Effector memory CD4-positive, alpha-beta T cell (primary cell): ENCODE data around the gene TSBP1.

Experiments
- DNase-seq, 3 donors: peaks; one replicate each; pipeline ENCODE4 v3.0.0-alpha.2; 2020
- H3K27ac ChIP-seq: 2 replicates; pipeline ENCODE4 v1.7.0; 2013; ENCODE audit warnings: mild to moderate bottlenecking, low read length, moderate library complexity; ENCODE audit not compliant: insufficient read depth, poor library complexity, severe bottlenecking
- H3K27me3 ChIP-seq: replicated peaks from 2 replicates; pipeline ENCODE4 v1.7.0; 2013; ENCODE audit warnings: mild to moderate bottlenecking, low read length; ENCODE audit not compliant: insufficient read depth, control insufficient read depth, poor library complexity, severe bottlenecking
- H3K36me3 ChIP-seq: 2 replicates; pipeline ENCODE4 v1.7.0; 2013; ENCODE audit warnings: mild to moderate bottlenecking, low read length, moderate library complexity; ENCODE audit not compliant: control insufficient read depth, insufficient read depth
- H3K4me1 ChIP-seq: 2 replicates; pipeline ENCODE4 v1.7.0; 2013; ENCODE audit warnings: low read length, mild to moderate bottlenecking; ENCODE audit not compliant: control insufficient read depth, insufficient read depth, poor library complexity, severe bottlenecking
- H3K4me3 ChIP-seq: 2 replicates; pipeline ENCODE4 v1.7.0; 2013; ENCODE audit warnings: low read length, low read depth, mild to moderate bottlenecking; ENCODE audit not compliant: insufficient read depth, poor library complexity, severe bottlenecking
- H3K9me3 ChIP-seq: 2 replicates; pipeline ENCODE4 v1.7.0; 2013; ENCODE audit warnings: mild to moderate bottlenecking, low read length, moderate library complexity; ENCODE audit not compliant: control insufficient read depth
- total RNA-seq, 3 donors: gene quantifications; one replicate each; lab custom pipeline; 2026; lab: John Stamatoyannopoulos, UW

Gene TSBP1, protein sequence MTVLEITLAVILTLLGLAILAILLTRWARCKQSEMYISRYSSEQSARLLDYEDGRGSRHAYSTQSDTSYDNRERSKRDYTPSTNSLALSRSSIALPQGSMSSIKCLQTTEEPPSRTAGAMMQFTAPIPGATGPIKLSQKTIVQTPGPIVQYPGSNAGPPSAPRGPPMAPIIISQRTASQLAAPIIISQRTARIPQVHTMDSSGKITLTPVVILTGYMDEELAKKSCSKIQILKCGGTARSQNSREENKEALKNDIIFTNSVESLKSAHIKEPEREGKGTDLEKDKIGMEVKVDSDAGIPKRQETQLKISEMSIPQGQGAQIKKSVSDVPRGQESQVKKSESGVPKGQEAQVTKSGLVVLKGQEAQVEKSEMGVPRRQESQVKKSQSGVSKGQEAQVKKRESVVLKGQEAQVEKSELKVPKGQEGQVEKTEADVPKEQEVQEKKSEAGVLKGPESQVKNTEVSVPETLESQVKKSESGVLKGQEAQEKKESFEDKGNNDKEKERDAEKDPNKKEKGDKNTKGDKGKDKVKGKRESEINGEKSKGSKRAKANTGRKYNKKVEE
- 0 reads per million in 3 donors for total RNA-seq

GRCh38 chr6:32371803-32372202, at the start of gene TSBP1:
Gene TSBP1 (minus strand): TSS chr6:32371903. CDS start chr6:32371706, 197 bp downstream.
- H3K36me3 ChIP-seq, result no peaks in the 10 kb centered on the region
- H3K27ac ChIP-seq, result no peak within 1 kb of the TSS
- no peak for DNase-seq
- peaks cover 4% of the 10 kb centered on the region for H3K27me3 ChIP-seq
- H3K4me1 ChIP-seq, result no peaks in the 10 kb centered on the region
- H3K9me3 ChIP-seq, result no peaks in the 10 kb centered on the region
- H3K4me3 ChIP-seq, result no peak within 1 kb of the TSS

DNA sequence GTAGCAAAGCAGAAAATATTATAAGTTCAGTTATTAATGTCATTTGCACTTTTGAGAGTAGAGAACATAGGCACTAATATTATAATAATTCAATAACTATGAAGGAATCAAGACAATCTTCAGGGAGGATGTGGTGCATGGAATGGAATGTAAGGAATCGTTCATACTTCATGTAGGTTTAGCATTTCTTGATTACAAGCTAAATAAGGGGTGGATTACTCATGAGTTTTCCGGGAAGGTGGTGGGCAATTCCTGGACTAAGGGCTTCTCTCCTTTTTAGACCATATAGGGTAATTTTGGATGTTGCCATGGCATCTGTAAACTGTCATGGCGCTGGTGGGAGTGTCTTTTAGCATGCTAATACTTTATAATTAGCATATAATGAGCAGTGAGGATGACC, 44.3 kb upstream of the TSBP1 start:
- Histone ChIP-seq H3K36me3 (no peaks in the 10 kb centered on the region), H3K27ac (no peak overlapping the region), H3K27me3 (peaks cover 2% of the 10 kb centered on the region), H3K4me3 (no peak overlapping the region), H3K4me1 (peaks cover 10% of the 10 kb centered on the region), H3K9me3 (no peaks in the 10 kb centered on the region)
- no peak for DNase-seq

GRCh38 chr6:32415521-32416019, 43.9 kb upstream of the TSBP1 start:
- DNase-seq, result peak; percentile 54 to 60 (median 54)
- Histone ChIP-seq H3K27me3 (peaks cover 2% of the 10 kb centered on the region), H3K9me3 (no peaks in the 10 kb centered on the region), H3K4me1 (peaks cover 10% of the 10 kb centered on the region), H3K36me3 (no peaks in the 10 kb centered on the region), H3K27ac (no peak overlapping the region), H3K4me3 (no peak overlapping the region)

- Histone ChIP-seq H3K27ac (no peak overlapping the region), H3K36me3 (no peaks in the 10 kb centered on the region), H3K9me3 (no peaks in the 10 kb centered on the region), H3K4me1 (peaks cover 10% of the 10 kb centered on the region), H3K27me3 (no peaks in the 10 kb centered on the region), H3K4me3 (no peak overlapping the region)
- DNase-seq, result peak; percentile 64 to 74 (median 66)
These were observed 41.8 kb upstream of the TSBP1 start for GRCh38 chr6:32413427-32414047.

GRCh38 chr6:32411566-32412327, 40.0 kb upstream of the TSBP1 start:
- Histone ChIP-seq H3K27me3 (peaks cover 3% of the 10 kb centered on the region), H3K4me1 (peaks cover 10% of the 10 kb centered on the region), H3K27ac (no peak overlapping the region), H3K36me3 (no peaks in the 10 kb centered on the region), H3K9me3 (no peaks in the 10 kb centered on the region), H3K4me3 (no peak overlapping the region)
- DNase-seq, result no peak

DNA sequence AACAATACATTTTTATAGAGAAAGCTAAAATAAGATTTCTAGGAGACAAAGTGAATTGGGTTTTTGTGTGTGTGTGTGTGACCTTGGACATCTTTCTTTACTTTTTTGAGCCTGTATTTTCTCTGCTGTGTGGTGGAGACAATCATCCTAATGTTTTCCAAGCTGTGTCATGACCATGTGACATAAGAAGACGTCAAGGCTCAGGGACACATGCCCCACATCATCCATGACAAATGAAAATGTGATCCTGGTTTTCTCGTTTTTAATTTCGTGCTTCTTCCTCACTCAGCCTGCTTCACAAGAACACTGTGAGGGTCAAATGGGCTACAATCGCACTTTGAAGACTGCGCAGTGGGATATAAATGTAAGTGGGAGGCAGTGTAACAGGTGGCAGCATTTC, 39.2 kb upstream of the TSBP1 start:
- Histone ChIP-seq H3K4me3 (no peak overlapping the region), H3K9me3 (no peaks in the 10 kb centered on the region), H3K27me3 (peaks cover 3% of the 10 kb centered on the region), H3K27ac (no peak overlapping the region), H3K4me1 (peaks cover 10% of the 10 kb centered on the region), H3K36me3 (no peaks in the 10 kb centered on the region)
- no peak for DNase-seq

DNA sequence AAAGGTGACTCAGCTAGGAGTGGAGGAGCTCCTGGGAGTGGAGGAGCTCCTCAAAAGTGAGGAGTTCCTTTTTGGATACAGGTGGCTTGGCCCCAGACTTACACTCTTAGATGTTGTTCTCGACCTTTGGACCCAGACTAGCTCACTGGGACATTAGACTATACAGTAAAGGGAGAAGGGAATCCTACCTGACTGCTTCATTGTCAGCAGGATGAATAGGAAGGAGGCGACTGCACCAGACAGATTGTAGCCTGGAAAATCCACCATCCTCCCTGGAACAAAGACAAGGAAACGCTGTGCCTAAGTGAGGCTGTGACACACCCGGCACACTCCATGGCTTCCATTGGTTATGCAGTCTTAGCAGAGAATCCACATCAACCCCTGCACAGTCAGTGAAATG, 35.2 kb upstream of the TSBP1 start, which contains the start of gene BTNL2:
TSS of gene BTNL2 (minus strand) at position 325 of the 400 bp plus-strand sequence. CDS start at position 267, 58 bp downstream.
- no peaks in the 10 kb centered on the region for H3K4me1 ChIP-seq
- H3K4me3 ChIP-seq, result no peak within 1 kb of the TSS
- H3K27me3 ChIP-seq, result peaks cover 3% of the 10 kb centered on the region
- H3K27ac ChIP-seq, result no peak within 1 kb of the TSS
- no peaks in the 10 kb centered on the region for H3K9me3 ChIP-seq
- no peak for DNase-seq
- H3K36me3 ChIP-seq, result no peaks in the 10 kb centered on the region

- Histone ChIP-seq H3K27me3 (peaks cover 3% of the 10 kb centered on the region), H3K4me1 (no peaks in the 10 kb centered on the region), H3K9me3 (no peaks in the 10 kb centered on the region), H3K27ac (no peak overlapping the region), H3K36me3 (no peaks in the 10 kb centered on the region), H3K4me3 (no peak overlapping the region)
- no peak for DNase-seq
These were observed 34.5 kb upstream of the TSBP1 start for GRCh38 chr6:32406197-32406596.

DNA sequence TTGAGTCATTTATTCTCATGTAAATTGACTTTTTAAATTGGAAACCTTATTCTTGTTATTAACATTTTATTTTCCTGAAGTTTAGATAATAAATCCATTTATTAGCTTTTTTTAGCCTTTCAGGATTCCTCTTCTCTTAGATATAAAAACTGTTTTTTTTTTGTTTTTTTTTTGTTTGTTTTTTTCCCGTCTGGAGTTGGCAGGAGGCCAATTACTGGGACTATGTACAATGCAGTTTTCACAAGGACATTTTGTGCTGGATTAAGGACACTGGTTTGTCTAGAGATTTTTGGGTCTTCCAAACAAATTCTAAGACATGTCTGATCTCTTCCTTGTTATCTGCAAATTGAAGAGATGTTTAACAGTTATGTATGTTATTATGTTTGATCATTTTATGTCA, 34.0 kb upstream of the TSBP1 start:
- Histone ChIP-seq H3K27ac (no peak overlapping the region), H3K27me3 (peaks cover 3% of the 10 kb centered on the region), H3K36me3 (no peaks in the 10 kb centered on the region)

More for the DNA sequence above, 34.0 kb upstream of the TSBP1 start:
- H3K4me3 ChIP-seq, result no peak overlapping the region
- DNase-seq, result no peak
- no peaks in the 10 kb centered on the region for H3K4me1 ChIP-seq
- no peaks in the 10 kb centered on the region for H3K9me3 ChIP-seq
